Brain microvascular endothelial cell (primary cell): ENCODE results near the gene TEC.

ENCODE experiments used
- DNase-seq: peaks from one replicate; pipeline ENCODE4 v3.0.0-alpha.2; 2020
- H3K27ac ChIP-seq: fragments of 250-450 bp; sonication (Bioruptor Pico); 2 replicates; pipeline ENCODE4 v1.5.1; 2020; ENCODE audit warnings: mild to moderate bottlenecking, moderate library complexity
- H3K27me3 ChIP-seq: fragments of 250-450 bp; sonication (Bioruptor Pico); replicated peaks from 2 replicates; pipeline ENCODE4 v1.5.1; 2020; ENCODE audit warnings: mild to moderate bottlenecking
- H3K36me3 ChIP-seq: fragments of 250-450 bp; sonication (Bioruptor Pico); replicated peaks from 2 replicates; pipeline ENCODE4 v1.5.1; 2020; ENCODE audit warnings: mild to moderate bottlenecking
- H3K4me3 ChIP-seq: 2 replicates; pipeline ENCODE4 v1.5.1; 2011; ENCODE audit warnings: low read depth, mild to moderate bottlenecking, control low read depth, low read length, moderate library complexity
- in situ Hi-C: cut with HindIII; loops from 2 replicates; pipeline ENCODE4 v1.10.0; 2017; ENCODE audit warnings: low sequenced_read_pairs, low pct_ligation_motif_present
- TF ChIP-seq, protein P1 (sequence below): IDR thresholded peaks from 2 replicates; pipeline ENCODE4 v1.5.1; 2011; ENCODE audit warnings: low read depth, mild to moderate bottlenecking, moderate library complexity, low read length, control low read depth, inconsistent platforms; ENCODE audit errors: missing control alignments

TEC gene

DNA sequence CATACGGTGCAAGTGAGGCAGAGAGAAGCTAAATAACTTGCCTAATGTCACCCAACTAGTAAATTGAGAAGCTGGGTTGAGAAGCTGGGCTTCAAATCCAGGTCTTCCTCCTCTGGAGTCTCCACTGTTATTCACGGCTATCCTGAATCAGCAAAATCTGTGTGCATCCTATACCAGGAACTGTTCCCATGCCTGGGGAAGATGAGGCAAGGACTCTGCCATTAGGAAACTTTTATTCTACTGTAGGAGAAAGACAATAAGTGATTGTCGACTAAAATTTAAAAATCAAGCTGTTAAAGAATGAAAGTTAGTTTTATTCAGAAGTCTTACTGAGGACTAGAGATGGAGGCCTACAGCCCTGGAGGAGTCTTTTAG is 872 bp upstream of the TEC start:
- in situ Hi-C loops = no loop called here
- H3K4me3 ChIP-seq = no peak overlapping the region
- no peaks in the 10 kb centered on the region for H3K36me3 ChIP-seq
- H3K27me3 ChIP-seq = no peaks in the 10 kb centered on the region
- TF ChIP-seq, protein P1, sequence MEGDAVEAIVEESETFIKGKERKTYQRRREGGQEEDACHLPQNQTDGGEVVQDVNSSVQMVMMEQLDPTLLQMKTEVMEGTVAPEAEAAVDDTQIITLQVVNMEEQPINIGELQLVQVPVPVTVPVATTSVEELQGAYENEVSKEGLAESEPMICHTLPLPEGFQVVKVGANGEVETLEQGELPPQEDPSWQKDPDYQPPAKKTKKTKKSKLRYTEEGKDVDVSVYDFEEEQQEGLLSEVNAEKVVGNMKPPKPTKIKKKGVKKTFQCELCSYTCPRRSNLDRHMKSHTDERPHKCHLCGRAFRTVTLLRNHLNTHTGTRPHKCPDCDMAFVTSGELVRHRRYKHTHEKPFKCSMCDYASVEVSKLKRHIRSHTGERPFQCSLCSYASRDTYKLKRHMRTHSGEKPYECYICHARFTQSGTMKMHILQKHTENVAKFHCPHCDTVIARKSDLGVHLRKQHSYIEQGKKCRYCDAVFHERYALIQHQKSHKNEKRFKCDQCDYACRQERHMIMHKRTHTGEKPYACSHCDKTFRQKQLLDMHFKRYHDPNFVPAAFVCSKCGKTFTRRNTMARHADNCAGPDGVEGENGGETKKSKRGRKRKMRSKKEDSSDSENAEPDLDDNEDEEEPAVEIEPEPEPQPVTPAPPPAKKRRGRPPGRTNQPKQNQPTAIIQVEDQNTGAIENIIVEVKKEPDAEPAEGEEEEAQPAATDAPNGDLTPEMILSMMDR = no peak
- no peak for DNase-seq
- no peak overlapping the region for H3K27ac ChIP-seq

DNA sequence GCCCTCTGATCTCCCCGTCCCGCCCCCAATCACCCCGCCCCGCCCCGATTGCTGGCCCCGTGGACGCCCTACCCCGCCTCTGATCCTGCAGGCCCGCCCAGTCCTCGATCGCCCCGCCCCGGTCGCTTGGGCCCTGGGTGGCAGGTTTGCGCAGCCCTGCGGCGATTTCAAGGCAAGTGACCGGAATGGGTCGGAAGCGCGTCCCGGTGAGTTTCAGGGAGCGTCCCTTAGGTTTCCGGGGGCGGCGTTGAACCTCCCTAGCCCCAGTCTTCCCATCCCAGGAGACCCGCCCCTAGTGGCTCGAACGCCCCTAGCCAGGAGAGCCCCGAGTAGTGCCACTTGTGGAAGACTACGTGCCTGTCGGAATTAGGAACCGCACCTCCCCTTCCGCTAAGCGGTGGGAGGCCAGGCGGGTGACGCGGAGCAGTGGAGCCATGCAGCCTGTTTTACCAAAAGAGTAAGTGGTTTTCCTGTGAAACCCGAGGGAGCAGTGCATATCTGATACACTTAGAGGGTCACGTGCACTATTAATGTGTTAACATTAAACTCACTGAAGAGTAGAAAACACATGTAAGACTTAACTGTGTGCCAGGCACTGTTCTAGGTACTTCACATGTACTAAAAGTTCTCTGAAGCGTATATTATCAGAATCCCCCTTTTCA is 354 bp upstream of the TEC start:
- Histone ChIP-seq H3K36me3 (no peaks in the 10 kb centered on the region), H3K4me3 (peak overlapping the region; percentile 71), H3K27ac (no peak overlapping the region), H3K27me3 (no peaks in the 10 kb centered on the region)
- TF ChIP-seq, protein P1 = peak; percentile 60
- peak; percentile 59 for DNase-seq
- in situ Hi-C loops = no loop called here

DNA sequence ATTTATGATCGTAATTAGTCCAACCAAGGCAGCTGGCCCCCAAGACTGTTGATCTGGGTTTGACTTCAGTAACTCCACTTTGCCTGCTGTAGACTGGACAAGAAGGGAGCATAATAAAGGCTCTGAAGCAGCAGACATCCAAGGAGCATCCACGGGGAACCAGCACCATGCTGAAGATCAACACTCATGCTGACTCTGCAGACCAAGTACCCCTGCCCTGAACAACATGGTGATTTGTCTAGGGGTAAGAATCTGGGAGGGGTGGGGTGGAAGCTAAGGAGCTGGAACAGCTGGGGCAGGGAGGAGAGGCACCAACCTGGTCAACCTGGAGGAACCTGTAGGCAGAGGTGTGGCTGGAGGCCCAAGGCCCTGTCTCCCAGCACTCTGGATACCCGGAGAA is 2.1 kb downstream of the TEC start:
- Histone ChIP-seq H3K4me3 (no peak overlapping the region), H3K36me3 (no peaks in the 10 kb centered on the region), H3K27me3 (no peaks in the 10 kb centered on the region), H3K27ac (no peak overlapping the region)
- in situ Hi-C loops = no loop called here
- no peak for DNase-seq
- TF ChIP-seq, protein P1 = no peak

DNA sequence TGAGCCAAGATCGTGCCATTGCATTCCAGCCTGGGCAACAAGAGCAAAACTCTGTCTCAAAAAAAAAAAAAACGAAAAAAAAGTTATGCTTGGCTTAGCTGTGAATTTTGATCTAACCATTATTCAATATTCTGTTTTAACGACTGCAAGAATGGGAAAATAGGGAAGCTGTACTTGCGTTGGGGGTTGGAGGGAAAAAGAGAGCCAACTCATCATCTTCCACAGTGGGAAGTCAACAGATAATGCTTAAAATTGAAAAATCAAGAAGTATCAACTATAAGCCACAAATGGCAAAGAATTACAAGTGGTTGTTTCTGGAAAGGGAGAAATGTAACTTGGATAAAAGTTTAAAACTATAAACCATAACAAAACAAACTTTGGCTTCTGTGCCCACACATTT is 2.9 kb downstream of the TEC start:
- H3K36me3 ChIP-seq = no peaks in the 10 kb centered on the region
- H3K27ac ChIP-seq = no peak overlapping the region
- TF ChIP-seq, protein P1 = no peak
- no peak for DNase-seq
- in situ Hi-C loops = no loop called here
- H3K4me3 ChIP-seq = no peak overlapping the region
- no peaks in the 10 kb centered on the region for H3K27me3 ChIP-seq

DNA sequence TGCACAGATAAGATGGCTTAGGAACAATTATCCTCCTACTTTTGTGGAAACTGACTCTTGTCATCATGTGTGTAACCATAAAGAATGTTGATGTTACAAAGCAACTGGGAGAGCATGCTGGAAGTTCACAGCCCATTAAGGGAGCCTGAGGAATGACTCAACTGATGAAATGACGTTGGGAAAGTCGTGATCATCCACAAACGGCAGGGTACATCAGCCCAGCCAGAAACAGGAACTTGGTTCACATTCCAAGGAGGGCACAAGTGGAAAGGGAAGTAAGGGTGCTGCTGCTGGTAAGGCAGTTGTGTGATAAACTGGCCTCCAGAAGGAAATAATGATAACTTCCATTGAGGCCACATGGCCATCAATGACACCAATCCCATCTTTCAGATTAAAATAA is 6.7 kb downstream of the TEC start:
- H3K27me3 ChIP-seq = no peaks in the 10 kb centered on the region
- peak; percentile 29 for DNase-seq
- no peak overlapping the region for H3K4me3 ChIP-seq
- no peaks in the 10 kb centered on the region for H3K36me3 ChIP-seq
- in situ Hi-C loops = no loop called here
- TF ChIP-seq, protein P1 = no peak
- H3K27ac ChIP-seq = no peak overlapping the region

DNA sequence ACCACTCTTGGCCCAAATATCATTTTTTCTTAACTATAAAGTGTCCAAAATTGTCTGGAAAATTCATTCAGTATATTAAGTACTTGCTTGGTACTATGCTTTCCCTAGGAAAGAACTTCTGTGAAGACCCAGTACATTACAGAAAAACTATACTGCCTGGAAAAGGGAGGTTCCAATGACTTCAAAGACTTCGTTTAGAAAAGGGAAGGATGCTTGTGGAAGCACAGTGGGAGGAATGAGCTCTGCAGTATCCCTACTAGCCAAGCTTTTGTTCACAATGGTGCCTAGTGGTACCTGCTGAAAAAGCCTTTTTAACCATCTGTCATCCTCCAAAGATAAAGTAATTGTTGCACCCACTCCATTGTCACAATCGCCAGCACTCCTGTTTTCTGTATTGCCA is 7.2 kb downstream of the TEC start:
- DNase-seq = no peak
- in situ Hi-C loops = no loop called here

More for the DNA sequence above, 7.2 kb downstream of the TEC start:
- H3K27me3 ChIP-seq = no peaks in the 10 kb centered on the region
- no peaks in the 10 kb centered on the region for H3K36me3 ChIP-seq
- no peak overlapping the region for H3K27ac ChIP-seq
- TF ChIP-seq, protein P1 = no peak
- H3K4me3 ChIP-seq = no peak overlapping the region
